ENCODE results near the gene RIPOR1.

RIPOR1 gene

DNA sequence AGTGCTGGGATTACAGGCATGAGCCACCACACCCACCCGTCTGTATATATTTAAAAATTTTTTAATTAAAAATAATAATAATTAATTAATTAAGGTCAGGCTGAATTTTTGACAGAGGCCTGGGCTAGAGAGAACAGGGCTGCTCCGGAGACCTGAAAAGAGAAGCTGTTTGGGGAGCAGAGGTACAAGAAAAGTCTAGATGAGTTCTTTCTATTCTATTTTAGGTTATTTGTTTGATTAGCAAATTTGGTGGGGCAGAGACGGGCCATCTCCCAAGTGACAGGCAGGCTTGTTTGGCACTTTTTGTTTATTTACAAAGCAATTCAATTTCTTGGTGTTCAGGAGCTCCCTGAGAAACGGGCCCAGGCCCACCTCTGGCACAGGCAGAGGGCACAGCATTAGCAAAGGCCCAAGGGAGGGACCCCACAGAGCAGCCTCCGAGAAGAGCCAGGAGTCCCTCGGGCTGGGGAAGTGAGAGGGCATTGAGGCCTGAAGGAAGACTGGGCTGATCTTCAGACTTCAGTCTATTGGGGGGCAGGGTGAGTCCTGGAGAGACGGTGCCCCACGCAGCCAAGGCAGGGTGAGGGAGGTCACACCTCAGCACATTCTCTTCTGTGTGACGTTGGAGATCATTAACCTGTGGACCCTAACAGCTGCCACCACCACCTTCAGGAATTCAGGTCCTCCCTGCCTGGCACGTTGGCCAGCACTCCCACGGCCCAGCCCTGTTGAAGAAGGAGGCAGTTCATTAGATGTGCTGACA is 10.8 kb upstream of the RIPOR1 start:
- H3K4me3 ChIP-seq (ENCODE audit: low read depth, low read length): peak overlapping the region; percentile 7
- TF ChIP-seq CTCF (IDR thresholded peaks at IDR 0.05; ENCODE audit: borderline replicate concordance, insufficient read depth, low read depth, low read length): no peak

DNA sequence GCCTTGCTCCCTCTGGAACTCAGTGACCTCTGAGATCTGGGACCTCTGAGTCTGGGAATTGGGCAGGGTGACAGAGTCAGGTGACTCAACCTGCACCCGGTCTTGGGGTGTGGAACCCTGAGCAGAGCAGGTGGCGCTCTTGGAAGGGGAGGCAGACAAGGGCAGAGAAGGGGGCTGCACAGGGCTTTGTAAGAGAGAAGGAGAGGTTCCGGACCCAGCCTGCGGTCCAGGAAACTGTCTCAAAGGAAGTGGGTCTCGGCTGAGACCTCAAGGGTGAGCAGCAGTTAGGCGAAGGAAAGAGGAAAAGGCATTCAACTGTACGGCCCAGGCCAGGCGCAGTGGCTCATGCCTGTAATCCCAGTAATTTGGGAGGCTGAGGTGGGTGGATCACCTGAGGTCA is 10.0 kb upstream of the RIPOR1 start:
- H3K4me3 ChIP-seq (ENCODE audit: low read depth, low read length): peak overlapping the region; percentile 7
- no peak for TF ChIP-seq CTCF (IDR thresholded peaks at IDR 0.05; ENCODE audit: borderline replicate concordance, insufficient read depth, low read depth, low read length)

- no peak overlapping the region for H3K4me3 ChIP-seq (ENCODE audit: low read depth, low read length)
- TF ChIP-seq CTCF (IDR thresholded peaks at IDR 0.05; ENCODE audit: borderline replicate concordance, insufficient read depth, low read depth, low read length): no peak
These were observed 9.4 kb upstream of the RIPOR1 start for GRCh38 chr16:67519242-67519641.

- TF ChIP-seq CTCF (IDR thresholded peaks at IDR 0.05; ENCODE audit: borderline replicate concordance, insufficient read depth, low read depth, low read length): peak; percentile 99
- peak overlapping the region; percentile 38 for H3K4me3 ChIP-seq (ENCODE audit: low read depth, low read length)
These were observed 7.4 kb upstream of the RIPOR1 start for GRCh38 chr16:67521095-67521804.

GRCh38 chr16:67525176-67525860 is 3.3 kb upstream of the RIPOR1 start:
- TF ChIP-seq CTCF (IDR thresholded peaks at IDR 0.05; ENCODE audit: borderline replicate concordance, insufficient read depth, low read depth, low read length): no peak

DNA sequence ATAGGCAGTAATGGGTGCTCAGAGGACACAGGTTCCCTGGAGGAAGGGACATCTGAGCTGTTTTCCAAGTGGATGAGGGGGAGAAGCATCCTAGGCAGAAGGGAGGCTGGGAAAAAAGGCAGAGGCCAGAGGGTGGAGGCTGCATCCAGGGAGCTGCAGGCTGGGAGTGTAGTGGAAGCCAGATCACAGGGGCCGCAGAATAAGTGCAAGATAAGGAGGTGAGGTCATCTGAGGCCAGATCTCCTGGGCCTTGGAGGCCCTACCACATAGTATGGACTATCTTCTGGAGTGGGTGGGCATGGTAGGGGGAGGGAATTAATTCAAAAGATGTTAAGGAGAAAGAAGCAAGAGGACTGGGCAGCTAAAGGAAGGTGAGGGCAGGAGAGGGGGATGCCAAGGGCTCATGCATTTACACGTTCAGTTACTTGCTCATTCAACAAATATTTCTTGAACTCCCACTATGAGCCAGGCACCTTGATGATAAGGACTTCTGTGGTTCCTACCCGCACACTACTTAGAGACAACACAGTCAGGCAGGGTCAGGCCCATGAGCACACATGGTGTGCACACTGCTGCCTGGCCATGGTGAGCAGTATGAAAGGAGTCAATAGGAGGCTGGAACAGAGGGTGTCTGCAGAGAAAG is 2.4 kb upstream of the RIPOR1 start:
- no peak overlapping the region for H3K4me3 ChIP-seq (ENCODE audit: low read depth, low read length)
- no peak for TF ChIP-seq CTCF (IDR thresholded peaks at IDR 0.05; ENCODE audit: borderline replicate concordance, insufficient read depth, low read depth, low read length)

More at GRCh38 chr16:67525176-67525860, 3.3 kb upstream of the RIPOR1 start:
- H3K4me3 ChIP-seq (ENCODE audit: low read depth, low read length): no peak overlapping the region

Data from GM12875 (cell line).